IMR-90 (cell line): ENCODE measurements around the gene LCE3C. TPM values are rescaled to one million over a fixed set of nuclear protein-coding genes. Genes with fewer than 3 reads are reported as not detected.

ENCODE experiments used
- ATAC-seq: fragments of 200-7000 bp; cut with Tn5 transposase; 2 replicates; pipeline ENCODE4 v1.9.1; 2020; ENCODE audit warnings: low read depth, mild to moderate bottlenecking, moderate library complexity
- BruUV-seq: library from RNA; stranded (reverse); fragments of 400-500 nt; replicated peaks from 2 replicates; lab custom pipeline; 2021; lab: Mats Ljungman, UMichigan
- CTCF ChIA-PET: fragments of 300-600 bp; formaldehyde crosslinking; extraction: SDS; loops from one replicate; lab custom pipeline; 2021; ENCODE audit warnings: antibody characterized with exemption; lab: Yijun Ruan, JAX
- POLR2A ChIA-PET: fragments of 300-600 bp; sonication (Branson Sonifier 250); formaldehyde crosslinking; loops from one replicate; lab custom pipeline; 2022; ENCODE audit warnings: antibody characterized with exemption; ENCODE audit not compliant: unreplicated experiment; lab: Charles Lee
- DNase-seq: peaks from one replicate; pipeline ENCODE4 v3.0.0; 2013
- H2AFZ ChIP-seq: replicated peaks from 2 replicates; pipeline ENCODE3; 2013; ENCODE audit warnings: low read length, mild to moderate bottlenecking; ENCODE audit not compliant: poor library complexity
- H2AK5ac ChIP-seq: 2 replicates; pipeline ENCODE4 v1.6.1; 2013; ENCODE audit warnings: low read depth, low read length, inconsistent platforms
- H2AK9ac ChIP-seq: replicated peaks from 2 replicates; pipeline ENCODE3; 2013; ENCODE audit warnings: mild to moderate bottlenecking, low read depth, low read length, moderate library complexity; ENCODE audit not compliant: poor library complexity
- H2BK120ac ChIP-seq: 2 replicates; pipeline ENCODE4 v1.6.1; 2013; ENCODE audit warnings: low read depth, low read length, inconsistent platforms
- H2BK15ac ChIP-seq: 3 replicates; pipeline ENCODE4 v1.6.1; 2013; ENCODE audit warnings: low read depth, low read length, inconsistent platforms
- H2BK20ac ChIP-seq: 2 replicates; pipeline ENCODE4 v1.6.1; 2013; ENCODE audit warnings: low read depth, mild to moderate bottlenecking, inconsistent platforms, low read length, moderate library complexity
- H2BK5ac ChIP-seq: 2 replicates; pipeline ENCODE4 v1.6.1; 2013; ENCODE audit warnings: mild to moderate bottlenecking, low read depth, low read length, inconsistent platforms; ENCODE audit not compliant: poor library complexity, severe bottlenecking
- H3K14ac ChIP-seq: replicated peaks from 2 replicates; pipeline ENCODE4 v1.6.1; 2013; ENCODE audit warnings: low read depth, low read length, inconsistent platforms
- H3K18ac ChIP-seq: 2 replicates; pipeline ENCODE4 v1.6.1; 2013; ENCODE audit warnings: low read depth, low read length, control low read depth
- H3K23ac ChIP-seq: 2 replicates; pipeline ENCODE4 v1.6.1; 2013; ENCODE audit warnings: low read depth, low read length, inconsistent platforms
- H3K27ac ChIP-seq: 2 replicates; pipeline ENCODE4 v1.5.1; 2013; ENCODE audit warnings: mild to moderate bottlenecking, control low read depth, low read length; ENCODE audit not compliant: insufficient read depth
- H3K27me3 ChIP-seq: 2 replicates; pipeline ENCODE4 v1.6.1; 2013; ENCODE audit warnings: low read length; ENCODE audit not compliant: control insufficient read depth, insufficient read depth
- H3K36me3 ChIP-seq: 2 replicates; pipeline ENCODE4 v1.6.1; 2013; ENCODE audit warnings: low read length, mixed read lengths; ENCODE audit not compliant: control insufficient read depth, insufficient read depth
- H3K4ac ChIP-seq: 2 replicates; pipeline ENCODE4 v1.6.1; 2013; ENCODE audit warnings: low read depth, low read length, inconsistent platforms
- H3K4me1 ChIP-seq: 2 replicates; pipeline ENCODE4 v1.6.1; 2013; ENCODE audit warnings: low read length, mixed read lengths; ENCODE audit not compliant: control insufficient read depth, insufficient read depth
- H3K4me2 ChIP-seq: 2 replicates; pipeline ENCODE4 v1.6.1; 2013; ENCODE audit warnings: low read depth, mild to moderate bottlenecking, control low read depth, low read length, moderate library complexity
- H3K4me3 ChIP-seq: 2 replicates; pipeline ENCODE4 v1.5.1; 2013; ENCODE audit warnings: low read depth, mild to moderate bottlenecking, control low read depth, low read length, moderate library complexity; ENCODE audit not compliant: insufficient read depth
- H3K56ac ChIP-seq: 2 replicates; pipeline ENCODE4 v1.6.1; 2013; ENCODE audit warnings: low read length, inconsistent platforms; ENCODE audit not compliant: insufficient read depth; ENCODE audit errors: extremely low read depth
- H3K79me1 ChIP-seq, 2 experiments: 2 replicates each; pipeline ENCODE4 v1.6.1; 2013; ENCODE audit warnings: low read length in 2 of 2, inconsistent platforms in 1 of 2, low read depth in 1 of 2
- H3K9ac ChIP-seq: 2 replicates; pipeline ENCODE4 v1.6.1; 2013; ENCODE audit warnings: low read depth, low read length, control low read depth
- H3K9me1 ChIP-seq: 2 replicates; pipeline ENCODE4 v1.6.1; 2013; ENCODE audit warnings: low read length, inconsistent platforms; ENCODE audit not compliant: insufficient read depth
- H3K9me3 ChIP-seq: 2 replicates; pipeline ENCODE4 v1.6.1; 2013; ENCODE audit warnings: low read length; ENCODE audit not compliant: control insufficient read depth, insufficient read depth
- H4K20me1 ChIP-seq: 2 replicates; pipeline ENCODE4 v1.6.1; 2013; ENCODE audit warnings: low read length, inconsistent platforms; ENCODE audit not compliant: insufficient read depth
- H4K5ac ChIP-seq: 2 replicates; pipeline ENCODE4 v1.6.1; 2013; ENCODE audit warnings: mild to moderate bottlenecking, low read depth, low read length, control low read depth
- H4K8ac ChIP-seq, 2 experiments: 2 replicates each; pipeline ENCODE4 v1.6.1; 2013; ENCODE audit warnings: low read depth in 2 of 2, low read length in 2 of 2, control low read depth in 1 of 2, inconsistent platforms in 1 of 2
- H4K91ac ChIP-seq: 2 replicates; pipeline ENCODE4 v1.6.1; 2013; ENCODE audit warnings: low read depth, low read length, inconsistent platforms; ENCODE audit not compliant: insufficient read depth
- BHLHE40 ChIP-seq: fragments of 150-350 bp; IDR thresholded peaks from 2 replicates; pipeline ENCODE4 v1.6.1; 2016; ENCODE audit warnings: mild to moderate bottlenecking, low read depth, low read length
- CEBPB ChIP-seq: IDR thresholded peaks from 2 replicates; pipeline ENCODE4 v1.6.1; 2012; ENCODE audit warnings: low read depth, low read length, improper control_type of control experiment
- CHD1 ChIP-seq: IDR thresholded peaks from 2 replicates; pipeline ENCODE4 v1.6.1; 2012; ENCODE audit warnings: low read depth, low read length, improper control_type of control experiment
- CTCF ChIP-seq: conservative IDR thresholded peaks from 2 replicates; pipeline ENCODE4 v1.5.1; 2012; ENCODE audit warnings: mild to moderate bottlenecking, low read depth, low read length, improper control_type of control experiment
- FOS ChIP-seq: fragments of 150-350 bp; IDR thresholded peaks from 2 replicates; pipeline ENCODE4 v1.6.1; 2016; ENCODE audit warnings: low read depth, low read length
- MAZ ChIP-seq: IDR thresholded peaks from 2 replicates; pipeline ENCODE4 v1.6.1; 2012; ENCODE audit warnings: low read depth, mild to moderate bottlenecking, low read length, improper control_type of control experiment, moderate library complexity, borderline replicate concordance
- NFE2L2 ChIP-seq: fragments of 150-350 bp; IDR thresholded peaks from 2 replicates; pipeline ENCODE4 v1.6.1; 2016; ENCODE audit warnings: low read depth, mild to moderate bottlenecking, low read length
- POLR2A ChIP-seq: IDR thresholded peaks from 2 replicates; pipeline ENCODE4 v1.6.1; 2012; ENCODE audit warnings: mild to moderate bottlenecking, low read depth, low read length
- RAD21 ChIP-seq: IDR thresholded peaks from 2 replicates; pipeline ENCODE4 v1.6.1; 2012; ENCODE audit warnings: low read length, improper control_type of control experiment
- RCOR1 ChIP-seq: IDR thresholded peaks from 2 replicates; pipeline ENCODE4 v1.6.1; 2012; ENCODE audit warnings: mild to moderate bottlenecking, low read length, improper control_type of control experiment; ENCODE audit not compliant: insufficient replicate concordance
- RFX5 ChIP-seq: IDR thresholded peaks from 2 replicates; pipeline ENCODE4 v1.8.0; 2012; ENCODE audit warnings: low read depth, mild to moderate bottlenecking, low read length, moderate library complexity
- SMC3 ChIP-seq: fragments of 150-350 bp; IDR thresholded peaks from 2 replicates; pipeline ENCODE4 v1.6.1; 2016; ENCODE audit warnings: low read depth, mild to moderate bottlenecking, antibody characterized with exemption, low read length, moderate library complexity
- WGBS, 2 experiments: methylation state at CpG; one replicate each; pipeline versions ENCODE4 v1.1.5 to v1.1.7; 2013; ENCODE audit warnings: missing lambda C conversion rate in 2 of 2; ENCODE audit not compliant: insufficient read length in 1 of 2; ENCODE audit errors: extremely low coverage in 2 of 2; 5-methylcytosine and 5-hydroxymethylcytosine counted together
- dilution Hi-C: fragments of 300-500 bp; cut with HindIII; formaldehyde crosslinking; loops from one replicate; pipeline ENCODE4 v1.14.3; 2018; ENCODE audit warnings: low sequenced_read_pairs; ENCODE audit not compliant: unreplicated experiment
- in situ Hi-C: fragments of 300-500 bp; cut with MboI; formaldehyde crosslinking; loops from 3 replicates; pipeline ENCODE4 v1.14.3; 2019; ENCODE audit warnings: low sequenced_read_pairs, inconsistent platforms, mixed read lengths
- intact Hi-C: fragments of 100-400 bp; cut with micrococcal nuclease; formaldehyde crosslinking; loops from 2 replicates; pipeline ENCODE4 v1.10.0; 2022
- polyA plus RNA-seq, 3 experiments: library from polyadenylated mRNA; depleted of rRNA; stranded (reverse); fragments of >200 nt; gene quantifications; 2 replicates each; pipeline ENCODE4 v1.2.3, GENCODE V29; 2012; ENCODE audit warnings: low replicate concordance in 1 of 3
- total RNA-seq: library from RNA; depleted of rRNA; stranded (reverse); fragments of >200 nt; gene quantifications from 2 replicates; pipeline ENCODE4 v1.2.3, GENCODE V29; 2012
- TF ChIP-seq, protein P1 (sequence below): fragments of 150-350 bp; IDR thresholded peaks from 2 replicates; pipeline ENCODE4 v1.6.1; 2016; ENCODE audit warnings: low read depth, mild to moderate bottlenecking, low read length, moderate library complexity, borderline replicate concordance
- TF ChIP-seq, protein P2 (sequence below): fragments of 150-350 bp; IDR thresholded peaks from 2 replicates; pipeline ENCODE4 v1.6.1; 2017; ENCODE audit warnings: mild to moderate bottlenecking, antibody characterized with exemption, low read length, low read depth

LCE3C gene
- total and polyA plus RNA-seq, 2 of the 4 experiments (the other 2 are of a cell fraction) = not detected

- Histone ChIP-seq H2AK9ac (no peak overlapping the region), H3K4me1 (no peaks in the 10 kb centered on the region), H2AK5ac (no peak overlapping the region), H3K27me3 (no peaks in the 10 kb centered on the region), H3K4me2 (no peak overlapping the region), H3K9me3 (peaks cover 2% of the 10 kb centered on the region; the same call in 1 of the 2 replicates), H4K20me1 (no peaks in the 10 kb centered on the region), H3K9ac (no peak overlapping the region), H4K8ac (no peak overlapping the region), H2BK20ac (no peak overlapping the region), H3K14ac (no peak overlapping the region), H3K36me3 (no peaks in the 10 kb centered on the region), H3K9me1 (no peaks in the 10 kb centered on the region), H3K56ac (no peak overlapping the region), H2BK15ac (no peak overlapping the region), H3K18ac (no peak overlapping the region), H2AFZ (no peak overlapping the region), H3K23ac (no peak overlapping the region), H3K4me3 (no peak overlapping the region), H2BK5ac (no peak overlapping the region), H2BK120ac (no peak overlapping the region), H3K4ac (no peak overlapping the region), H4K91ac (no peak overlapping the region), H3K79me1 (no peaks in the 10 kb centered on the region), H4K5ac (no peak overlapping the region), H3K27ac (no peak overlapping the region)
- in situ Hi-C loops (no loop called here), intact Hi-C loops (no loop called here), dilution Hi-C loops (no loop called here)
- no peak for ATAC-seq
- BruUV-seq = no TSS peak
- DNase-seq = no peak
- POLR2A ChIA-PET = no interaction called here
- CTCF ChIA-PET = no interaction called here
- 45% methylated on average over 1 of the region's 3 CpGs; no CpG with 5 or more reads in 1 of the 2 experiments for WGBS, 2 experiments
- TF ChIP-seq NFE2L2 (no peak), CEBPB (no peak), CTCF (no peak), MAZ (no peak), POLR2A (no peak), RCOR1 (no peak), SMC3 (no peak), FOS (no peak), BHLHE40 (no peak), CHD1 (no peak), RFX5 (no peak), RAD21 (no peak)
- TF ChIP-seq, protein P1, sequence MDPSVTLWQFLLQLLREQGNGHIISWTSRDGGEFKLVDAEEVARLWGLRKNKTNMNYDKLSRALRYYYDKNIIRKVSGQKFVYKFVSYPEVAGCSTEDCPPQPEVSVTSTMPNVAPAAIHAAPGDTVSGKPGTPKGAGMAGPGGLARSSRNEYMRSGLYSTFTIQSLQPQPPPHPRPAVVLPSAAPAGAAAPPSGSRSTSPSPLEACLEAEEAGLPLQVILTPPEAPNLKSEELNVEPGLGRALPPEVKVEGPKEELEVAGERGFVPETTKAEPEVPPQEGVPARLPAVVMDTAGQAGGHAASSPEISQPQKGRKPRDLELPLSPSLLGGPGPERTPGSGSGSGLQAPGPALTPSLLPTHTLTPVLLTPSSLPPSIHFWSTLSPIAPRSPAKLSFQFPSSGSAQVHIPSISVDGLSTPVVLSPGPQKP = no peak
- TF ChIP-seq, protein P2, sequence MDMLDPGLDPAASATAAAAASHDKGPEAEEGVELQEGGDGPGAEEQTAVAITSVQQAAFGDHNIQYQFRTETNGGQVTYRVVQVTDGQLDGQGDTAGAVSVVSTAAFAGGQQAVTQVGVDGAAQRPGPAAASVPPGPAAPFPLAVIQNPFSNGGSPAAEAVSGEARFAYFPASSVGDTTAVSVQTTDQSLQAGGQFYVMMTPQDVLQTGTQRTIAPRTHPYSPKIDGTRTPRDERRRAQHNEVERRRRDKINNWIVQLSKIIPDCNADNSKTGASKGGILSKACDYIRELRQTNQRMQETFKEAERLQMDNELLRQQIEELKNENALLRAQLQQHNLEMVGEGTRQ = no peak
Measured at GRCh38 chr1:152630596-152630995, 30.6 kb downstream of the LCE3C start.
